Activated T-cell treated with anti-CD3 and anti-CD28 coated beads for 48 hours (primary cell): ENCODE results near the gene MROH8.

ENCODE experiments used
- DNase-seq: peaks from one replicate; pipeline ENCODE4 v3.0.0-alpha.2; 2020; ENCODE audit warnings: low read depth

The MROH8 gene

DNA sequence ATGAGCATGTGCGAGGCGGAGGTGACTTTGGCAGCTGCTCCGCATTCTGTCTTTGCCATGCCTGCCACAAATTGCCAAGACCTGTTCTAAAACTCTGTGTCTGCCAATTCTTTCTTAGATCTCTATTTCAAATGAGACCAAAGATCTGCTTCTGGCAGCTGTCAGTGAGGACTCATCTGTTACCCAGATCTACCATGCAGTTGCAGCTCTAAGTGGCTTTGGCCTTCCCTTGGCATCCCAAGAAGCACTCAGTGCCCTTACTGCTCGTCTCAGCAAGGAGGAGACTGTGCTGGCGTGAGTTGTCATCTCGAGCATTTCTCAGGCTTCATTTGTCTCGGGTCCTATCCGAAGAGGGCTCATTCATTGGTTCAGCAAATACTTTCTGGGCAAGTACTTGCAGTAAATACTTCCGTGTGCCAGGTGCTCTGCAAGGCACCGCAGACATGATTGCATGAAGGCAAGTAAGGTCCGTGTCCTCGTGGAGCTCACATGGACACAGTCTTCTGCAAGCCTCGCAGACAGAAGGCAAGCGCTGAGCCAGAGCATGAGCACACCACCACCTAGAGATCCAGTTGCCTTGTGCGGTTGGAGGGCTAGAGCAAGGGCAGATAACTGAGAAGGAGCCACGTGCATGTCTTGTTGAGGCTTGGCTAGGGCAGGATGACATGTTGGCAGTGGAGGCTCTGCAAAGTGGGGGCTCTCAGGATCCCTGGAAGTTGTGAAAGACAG lies 19.7 kb upstream of the MROH8 start:
- DNase-seq = no peak

DNA sequence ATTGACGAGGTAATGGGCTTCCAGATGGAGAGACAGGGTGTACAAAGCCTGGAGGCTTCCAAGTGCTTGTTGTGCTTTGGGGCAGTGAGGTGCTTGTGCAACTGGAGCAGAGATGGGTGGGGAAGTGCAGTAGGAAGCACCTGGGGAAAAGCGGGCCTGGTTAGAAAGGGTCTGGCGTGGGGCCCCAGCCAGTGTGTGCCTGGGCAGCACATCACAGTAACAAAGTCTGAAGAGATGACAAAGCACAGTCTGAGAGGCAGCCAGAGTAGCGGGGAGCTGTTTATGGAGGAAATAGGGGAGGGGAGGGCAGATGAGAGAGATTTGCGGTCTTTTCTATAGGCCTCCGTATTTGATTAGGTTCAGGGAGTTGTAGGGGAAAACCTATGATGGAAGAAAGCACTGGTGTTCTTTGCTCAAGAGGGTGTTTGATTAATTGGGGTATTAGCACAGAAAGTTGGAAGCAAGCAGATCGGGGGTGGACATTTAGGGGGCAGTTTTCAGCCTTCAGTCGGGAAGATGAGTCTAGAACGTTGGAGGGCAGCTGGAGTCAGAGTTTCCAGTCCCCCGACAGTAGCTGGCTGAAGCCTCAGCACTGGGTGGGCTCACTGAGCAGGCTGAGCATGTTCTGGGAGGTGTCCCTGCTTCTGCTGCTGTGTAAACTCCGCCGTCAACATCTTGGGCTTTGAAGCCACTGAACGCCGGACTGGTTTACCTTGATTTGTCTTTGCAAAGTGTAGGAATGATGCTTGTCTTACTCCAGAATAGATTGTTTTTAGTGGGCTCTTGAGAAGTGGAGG lies 15.5 kb upstream of the MROH8 start:
- DNase-seq = no peak

DNA sequence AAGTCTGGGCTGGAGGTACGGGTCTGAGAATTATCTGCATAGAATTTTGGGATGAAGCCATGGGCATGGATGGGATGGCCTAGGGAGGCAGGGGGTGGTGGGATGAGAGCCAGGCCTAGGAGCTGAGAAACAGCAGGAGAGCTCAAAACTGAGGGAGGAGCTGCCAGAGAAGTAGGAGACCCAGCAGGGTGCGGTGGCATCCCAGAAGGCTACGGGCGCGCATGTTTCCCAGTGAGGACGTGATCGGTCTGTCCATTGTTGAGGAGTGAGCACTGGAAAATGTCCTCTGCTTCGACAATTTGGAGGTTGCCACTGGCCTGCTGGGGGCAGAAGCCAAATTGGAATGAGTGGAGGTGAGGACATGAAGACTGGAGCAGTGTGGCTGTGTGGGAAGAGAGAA lies 14.5 kb upstream of the MROH8 start:
- DNase-seq = no peak

DNA sequence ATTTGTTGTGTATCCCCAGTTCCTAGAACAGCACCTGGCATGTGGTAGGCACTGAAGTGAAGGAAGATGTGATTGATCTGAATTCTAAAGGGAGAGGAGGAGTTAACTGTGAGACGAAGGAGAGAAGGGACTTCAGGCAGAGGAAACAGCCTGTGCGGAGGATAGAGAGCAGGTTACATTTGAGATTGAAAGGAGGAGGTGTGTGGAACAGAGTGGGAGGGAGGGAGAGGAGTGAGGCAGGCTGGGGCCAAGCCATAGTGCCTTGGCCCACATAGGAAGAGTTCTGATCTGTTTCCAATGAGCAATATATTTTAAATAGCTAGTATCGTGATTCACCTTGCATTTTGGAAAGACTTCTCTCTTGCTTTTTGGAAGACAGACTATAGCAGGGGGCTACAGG lies 13.9 kb upstream of the MROH8 start:
- no peak for DNase-seq

DNA sequence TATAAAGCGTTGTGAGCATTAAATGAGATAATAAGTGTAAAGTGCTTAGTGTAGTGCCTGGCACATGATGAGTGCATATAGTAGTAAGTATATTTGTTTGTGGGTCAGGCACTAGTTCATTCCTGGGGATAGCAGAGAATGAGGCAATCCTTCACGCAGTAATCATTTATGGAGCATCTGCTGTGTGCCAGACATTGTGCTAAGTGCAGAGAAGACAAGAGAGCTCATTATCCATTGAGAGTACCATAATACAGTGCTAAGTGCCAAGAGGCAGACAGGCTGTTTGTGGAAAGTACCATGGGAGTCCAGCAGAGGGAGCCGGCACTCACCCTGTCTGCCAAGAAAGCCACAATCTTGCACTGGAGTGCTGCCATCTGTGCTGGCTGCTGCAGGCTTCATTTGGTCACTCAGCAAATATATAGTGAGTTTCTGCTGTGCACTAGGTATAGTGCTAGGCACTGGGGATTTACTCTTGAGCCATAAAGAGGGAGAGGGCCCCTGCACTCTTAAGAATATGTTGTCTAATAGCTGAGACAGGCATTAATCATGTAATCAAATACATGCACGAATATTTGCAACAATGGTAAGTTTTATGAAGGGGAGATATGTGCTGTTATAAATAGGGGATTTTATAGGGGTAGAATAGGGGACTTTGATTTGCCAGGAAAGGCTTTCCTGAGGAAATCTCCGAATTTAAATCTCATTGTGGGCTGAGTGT lies 12.9 kb upstream of the MROH8 start:
- DNase-seq = peak; percentile 61

DNA sequence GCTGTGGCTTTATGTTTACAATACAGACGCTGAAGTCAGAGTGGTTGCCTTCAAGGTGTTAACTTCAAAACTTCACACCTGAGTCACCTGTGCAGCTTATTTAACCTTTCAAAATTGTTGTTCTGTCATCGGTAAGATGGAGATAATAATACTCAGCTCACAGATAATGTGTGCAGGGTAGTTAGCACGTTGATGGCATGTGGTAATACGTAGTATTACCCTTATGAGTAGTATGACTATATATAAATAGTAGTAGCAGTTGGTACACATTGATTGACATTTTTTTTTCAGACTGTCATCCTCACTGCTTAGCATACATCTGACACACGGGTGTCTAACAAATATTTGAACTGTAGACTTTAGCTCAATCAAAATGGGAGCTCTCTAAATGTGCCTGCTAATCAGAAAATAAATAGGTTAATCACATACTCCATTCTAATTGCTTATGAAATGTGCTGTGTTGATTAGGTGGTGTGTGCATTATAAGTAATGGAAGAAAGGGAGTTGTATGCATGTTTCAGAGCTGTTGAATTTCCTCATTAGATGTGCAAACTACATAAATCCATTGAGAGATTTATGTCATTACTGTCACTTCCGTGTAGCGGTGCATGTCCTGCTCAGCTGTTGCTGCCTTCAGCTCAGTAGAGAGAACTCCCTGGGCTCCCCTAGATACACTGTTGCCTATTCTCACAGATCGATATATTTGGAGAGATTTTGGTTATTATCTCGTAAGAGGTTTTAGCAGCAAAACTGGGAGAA lies 11.2 kb upstream of the MROH8 start:
- no peak for DNase-seq

DNA sequence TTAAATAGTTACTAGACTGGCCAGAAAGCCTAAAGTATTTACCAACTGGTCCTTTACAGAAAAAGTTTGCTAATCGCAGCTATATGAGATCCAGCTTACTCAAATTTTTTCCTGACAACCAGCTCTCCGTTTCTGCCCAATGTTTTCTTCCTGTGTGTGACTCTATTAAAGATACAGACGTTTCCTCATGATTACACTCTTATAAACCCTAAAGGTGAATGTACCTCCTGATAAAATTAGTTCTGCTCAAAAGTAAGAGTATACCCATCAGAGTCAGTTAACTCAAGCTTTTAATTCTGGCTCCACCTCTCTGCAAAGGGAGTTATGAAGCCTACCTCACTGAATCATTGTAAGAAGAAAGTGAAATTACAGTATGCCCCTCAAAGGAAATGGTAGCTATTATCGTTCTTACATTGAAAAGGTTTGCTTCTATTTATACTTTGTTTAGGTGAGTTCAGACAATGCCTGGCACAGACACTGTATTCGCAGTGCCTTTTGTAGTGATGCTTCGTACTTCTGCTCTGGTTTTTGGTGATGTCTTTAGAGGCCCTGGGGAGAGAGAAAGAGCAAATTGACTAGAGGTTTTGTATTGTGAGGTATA lies 10.2 kb upstream of the MROH8 start:
- no peak for DNase-seq

DNA sequence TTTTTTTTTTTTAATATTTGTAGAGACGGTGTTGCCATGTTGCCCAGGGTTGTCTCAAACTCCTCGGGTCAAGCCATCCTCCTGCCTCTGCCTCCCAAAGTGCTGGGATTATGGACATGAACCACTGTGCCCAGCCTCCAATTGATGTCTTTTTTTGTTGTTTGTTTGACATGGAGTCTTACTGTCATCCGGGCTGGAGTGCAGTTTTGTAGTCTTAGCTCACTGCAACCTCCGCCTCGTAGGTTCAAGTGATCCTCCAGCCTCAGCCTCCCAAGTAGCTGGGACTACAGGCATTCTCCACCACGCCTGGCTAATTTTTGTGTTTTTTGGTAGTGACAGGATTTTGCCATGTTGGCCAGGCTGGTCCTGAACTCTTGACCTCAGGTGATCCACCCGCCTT lies 9.4 kb upstream of the MROH8 start:
- DNase-seq = no peak

DNA sequence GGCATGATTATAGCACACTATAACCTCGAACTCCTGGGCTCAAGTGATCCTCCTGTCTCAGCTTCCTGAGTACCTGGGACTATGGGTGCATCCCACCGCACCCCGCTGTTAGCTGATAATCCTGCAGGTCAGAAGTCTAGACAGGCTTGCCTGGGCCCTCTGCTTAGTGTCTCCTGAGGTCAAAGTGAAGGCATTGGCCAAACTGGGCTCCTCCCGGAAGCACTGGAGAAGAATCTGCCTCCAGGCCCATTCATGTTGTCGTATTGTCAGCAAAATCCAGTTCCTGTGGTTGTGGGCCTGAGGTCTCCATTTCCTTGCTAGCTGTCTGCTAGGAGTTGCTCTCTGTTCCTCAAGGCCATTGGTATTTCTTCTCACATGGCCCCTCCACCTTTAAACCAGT lies 6.3 kb upstream of the MROH8 start:
- DNase-seq = no peak

DNA sequence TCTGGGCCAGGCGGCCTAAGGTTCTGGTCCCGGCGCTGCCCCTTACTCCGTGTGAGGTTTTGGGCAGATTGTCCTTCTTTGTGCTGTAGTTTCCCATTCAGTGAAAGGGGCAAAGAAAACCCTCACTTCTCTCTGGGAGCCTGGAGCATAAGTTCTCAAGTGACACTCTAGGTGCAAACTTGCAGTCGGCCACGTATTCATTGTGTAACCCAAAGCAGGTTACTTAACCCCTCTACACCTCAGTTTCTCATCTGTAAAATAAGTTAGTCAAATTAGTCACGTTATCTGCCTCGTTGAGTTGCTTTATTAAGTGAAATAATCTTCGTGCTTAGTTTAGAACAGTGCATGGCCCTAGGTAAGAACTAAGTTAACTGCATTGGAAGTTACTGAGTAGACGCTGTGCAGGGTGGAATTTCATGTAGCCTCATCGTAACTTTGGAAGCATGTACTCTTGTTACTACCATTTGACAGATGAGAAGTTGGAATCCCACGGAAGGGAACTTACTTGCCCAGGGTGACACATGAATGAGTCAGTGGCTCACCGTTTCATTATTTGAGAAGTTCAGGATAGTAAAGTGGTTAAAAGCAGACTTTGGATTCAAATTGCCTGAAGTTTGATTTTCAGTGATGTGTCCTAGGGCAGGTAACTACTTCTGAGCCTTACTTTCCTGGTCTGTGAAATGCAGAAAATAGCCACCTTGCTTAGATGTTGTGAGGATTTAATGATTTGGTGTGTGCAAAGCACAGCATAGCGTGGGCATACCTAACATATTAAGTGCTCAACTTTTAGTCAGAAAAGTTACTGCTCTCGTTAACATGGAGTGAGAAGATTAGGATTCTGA lies 556 bp upstream of the MROH8 start:
- no peak for DNase-seq

DNA sequence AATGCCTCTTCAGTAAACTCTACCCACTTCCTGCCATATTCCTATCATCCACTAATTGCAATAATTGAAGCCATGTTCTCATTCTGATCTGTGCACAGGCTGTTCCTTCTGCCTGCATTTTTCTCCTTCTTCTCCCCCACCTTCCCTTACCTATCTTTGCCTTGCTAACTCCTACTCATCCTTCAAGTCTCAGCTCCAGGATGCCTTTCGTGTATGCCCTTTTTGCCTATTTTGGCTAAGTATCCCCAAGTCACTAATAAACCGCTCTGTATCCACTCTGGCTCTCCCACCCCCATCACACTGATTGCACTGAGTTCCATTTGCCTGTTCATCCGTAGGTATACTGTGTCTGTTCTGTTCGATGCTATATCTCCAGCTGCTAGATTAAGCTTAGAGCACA lies 6.5 kb downstream of the MROH8 start:
- DNase-seq = no peak

DNA sequence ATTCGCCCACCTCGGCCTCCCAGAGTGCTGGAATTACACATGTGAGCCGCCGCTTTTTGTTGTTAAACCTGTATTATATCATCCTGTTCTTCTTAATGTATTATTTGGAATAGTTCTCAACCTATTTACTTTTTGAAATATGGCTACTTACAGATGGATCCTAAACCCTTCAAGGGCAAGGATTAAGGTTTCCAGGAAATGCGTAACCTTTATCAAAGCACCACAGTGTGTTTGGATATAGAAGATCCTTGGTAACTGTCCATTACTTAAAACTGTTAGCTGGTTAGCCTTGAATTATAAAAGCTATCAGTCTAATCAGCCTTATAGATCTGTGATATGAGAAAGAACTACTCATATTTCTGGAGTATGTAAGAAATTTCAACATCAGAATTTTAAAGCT lies 12.5 kb downstream of the MROH8 start:
- no peak for DNase-seq

DNA sequence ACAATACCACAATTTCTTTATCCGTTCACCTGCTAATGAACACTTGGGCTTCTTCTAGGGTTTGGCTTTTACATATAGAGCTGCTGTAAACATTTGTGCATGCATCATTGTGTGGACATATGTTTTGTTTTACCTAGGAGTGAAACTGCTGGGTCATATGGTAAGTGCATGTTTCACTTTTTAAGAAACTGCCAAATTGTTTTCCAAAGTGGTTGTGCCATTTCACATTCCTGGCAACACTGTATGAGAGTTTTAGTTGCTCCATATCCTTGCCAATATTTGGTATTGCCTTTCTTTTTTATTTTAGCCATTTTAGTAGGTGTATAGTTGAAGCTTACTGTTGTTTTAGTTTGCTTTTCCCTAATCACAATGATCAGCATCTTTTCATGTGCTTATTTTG lies 14.3 kb downstream of the MROH8 start:
- DNase-seq = no peak

DNA sequence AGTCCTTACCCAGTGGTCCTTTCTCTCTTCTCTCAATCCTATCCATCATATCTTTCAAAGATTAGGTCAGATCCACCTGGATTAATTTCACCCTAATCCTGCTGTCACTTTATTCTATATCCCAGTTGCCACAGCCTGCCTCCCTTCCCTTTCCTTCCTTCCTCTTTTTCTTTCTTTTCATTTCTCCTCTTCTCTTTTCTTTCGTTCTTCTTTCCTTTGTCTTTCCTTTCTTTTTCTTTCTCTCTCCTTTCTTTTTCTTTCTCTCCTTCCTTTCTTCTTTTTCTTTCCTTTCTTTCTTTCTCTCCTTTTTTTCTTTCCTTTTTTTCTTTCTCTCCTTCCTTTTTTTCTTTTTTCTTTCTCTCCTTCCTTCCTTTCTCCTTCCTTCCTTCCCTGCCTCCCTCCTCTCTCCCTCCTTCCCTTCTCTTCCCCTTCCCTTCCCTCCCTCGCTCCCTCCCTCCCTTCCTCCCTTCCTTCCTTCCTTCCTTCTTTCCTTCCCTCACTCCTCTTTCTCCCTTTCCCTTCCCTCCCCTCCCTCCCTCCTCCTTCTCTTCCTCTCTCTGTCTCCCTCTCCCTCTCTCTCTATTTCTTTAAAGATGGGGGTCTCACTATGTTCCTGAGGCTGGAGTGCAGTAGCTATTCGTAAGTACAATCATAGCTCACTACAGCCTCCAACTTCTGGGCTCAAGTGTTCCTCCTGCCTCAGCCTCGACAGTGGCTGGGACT lies 15.4 kb downstream of the MROH8 start:
- no peak for DNase-seq

DNA sequence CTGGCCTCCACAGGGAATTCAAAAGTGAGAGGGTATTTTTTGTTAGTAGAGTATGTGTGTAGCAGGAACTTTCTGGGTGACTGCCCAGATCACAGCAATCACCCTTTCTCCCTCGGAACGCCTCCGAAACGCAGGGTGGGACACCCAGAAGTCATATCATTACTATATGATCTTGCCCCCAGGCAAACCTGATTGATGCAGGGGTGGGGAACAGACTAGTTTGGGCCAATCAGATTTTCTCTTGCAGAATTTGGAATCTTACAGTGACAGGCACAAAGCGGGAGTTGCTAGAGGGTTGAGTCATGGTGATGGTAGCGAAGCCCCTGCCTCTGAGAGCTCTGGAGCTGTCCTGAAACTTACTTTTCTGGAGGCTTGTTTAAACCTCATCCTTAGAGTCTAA lies 16.7 kb downstream of the MROH8 start:
- DNase-seq = no peak

DNA sequence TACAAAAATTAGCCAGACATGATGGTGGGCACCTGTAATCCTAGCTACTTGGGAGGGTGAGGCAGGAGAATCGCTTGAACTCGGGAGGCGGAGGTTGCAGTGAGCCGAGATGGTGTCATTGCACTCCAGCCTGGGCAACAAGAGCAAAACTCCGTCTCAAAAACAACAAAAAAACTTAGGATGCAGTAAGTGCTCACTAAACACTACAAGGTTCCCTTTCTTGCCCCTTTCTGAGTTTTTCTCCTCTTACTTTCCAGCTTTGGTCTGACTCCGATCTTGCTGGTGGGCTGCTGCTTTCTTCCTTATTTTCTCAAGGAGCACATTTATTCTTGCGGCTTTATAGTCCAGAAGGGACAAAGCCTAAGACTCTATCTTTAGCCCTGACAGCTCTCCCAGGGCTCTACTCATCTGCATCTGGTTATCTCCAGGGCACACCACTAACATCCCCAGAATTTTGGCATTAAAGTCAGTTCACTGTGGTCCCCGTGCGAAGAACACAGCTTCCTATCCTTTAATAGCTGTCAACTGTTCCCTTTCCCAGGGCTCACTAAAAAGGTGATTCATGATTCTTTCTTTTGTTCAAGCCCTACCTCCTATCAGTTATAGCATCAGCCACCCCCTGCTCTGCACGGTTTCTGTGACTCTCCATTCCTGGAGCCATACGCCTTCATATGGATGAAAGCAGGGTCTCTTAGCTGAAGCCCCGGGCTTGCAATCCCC lies 17.4 kb downstream of the MROH8 start:
- no peak for DNase-seq

DNA sequence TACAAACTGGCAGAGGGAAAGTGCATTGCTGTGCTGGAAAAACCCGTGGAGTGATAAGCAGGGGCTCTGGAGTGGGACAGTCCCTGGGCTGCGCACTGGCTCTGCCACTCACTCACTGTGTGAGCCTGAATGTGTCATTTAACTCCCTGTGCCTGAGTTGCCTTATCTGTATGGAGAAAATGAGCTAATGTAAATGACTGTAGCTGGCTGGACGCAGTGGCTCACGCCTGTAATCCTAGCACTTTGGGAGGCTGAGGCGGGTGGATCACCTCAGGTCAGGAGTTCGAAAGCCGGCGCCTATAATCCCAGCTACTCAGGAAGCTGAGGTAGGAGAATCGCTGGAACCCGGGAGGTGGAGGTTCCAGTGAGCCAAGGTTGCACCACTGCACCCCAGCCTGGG lies 18.7 kb downstream of the MROH8 start:
- DNase-seq = no peak

DNA sequence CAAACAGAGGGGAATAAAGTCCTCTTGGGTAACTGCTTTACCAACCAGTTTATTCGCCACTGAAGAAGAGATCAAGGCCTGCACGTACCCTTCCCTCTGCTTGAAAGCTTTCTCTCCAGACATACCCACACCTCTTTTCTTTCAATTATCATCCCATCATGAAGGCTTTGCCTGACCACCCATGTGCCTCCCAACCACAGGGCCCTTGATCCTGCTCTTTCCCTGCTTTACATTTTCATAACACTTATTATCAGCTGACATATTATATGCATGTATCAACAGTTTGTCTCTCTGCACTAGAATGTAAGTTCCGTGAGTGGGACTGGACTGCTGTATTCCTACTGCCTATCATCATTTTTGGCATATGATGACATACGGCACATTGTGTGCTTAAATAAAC lies 21.1 kb downstream of the MROH8 start:
- no peak for DNase-seq

DNA sequence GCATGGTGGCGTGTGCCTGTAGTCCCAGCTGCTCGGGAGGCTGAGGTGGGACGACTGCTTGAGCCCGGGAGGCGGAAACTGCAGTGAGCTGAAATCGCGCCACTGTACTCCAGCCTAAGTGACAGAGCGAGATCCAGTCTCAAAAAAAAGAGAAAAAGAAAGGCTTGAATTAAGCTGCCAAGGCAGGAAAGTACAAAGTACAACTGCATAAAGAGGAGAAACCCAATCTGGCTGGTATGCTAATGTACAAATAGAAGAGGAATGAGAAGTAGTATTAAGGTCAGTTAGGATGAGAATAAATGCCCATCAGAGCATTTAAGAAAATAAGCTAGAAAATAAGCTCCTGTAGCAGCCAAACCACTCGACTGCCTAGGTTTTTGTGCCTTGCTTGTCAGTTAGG lies 23.4 kb downstream of the MROH8 start:
- DNase-seq = no peak
